Liver (tissue), 3 donors: ENCODE results near the gene RALGDS.

Source experiments
- GABPA ChIP-seq, 2 donors: IDR thresholded peaks in 1 of 2; conservative IDR thresholded peaks in 1 of 2; 2 replicates each; pipeline ENCODE4 v1.6.1; 2016; ENCODE audit warnings: antibody characterized with exemption in 2 of 2, mild to moderate bottlenecking in 1 of 2, moderate library complexity in 1 of 2
- JUND ChIP-seq, 2 donors: IDR thresholded peaks; 2 replicates each; pipeline ENCODE4 v1.6.1; 2016; ENCODE audit warnings: antibody characterized with exemption in 2 of 2
- RXRA ChIP-seq, 2 donors: IDR thresholded peaks; 2 replicates each; pipeline ENCODE4 v1.6.1; 2017 to 2018; ENCODE audit warnings: antibody characterized with exemption in 2 of 2, mild to moderate bottlenecking in 1 of 2
- SP1 ChIP-seq: IDR thresholded peaks from 2 replicates; pipeline ENCODE4 v1.6.1; 2018; ENCODE audit warnings: antibody characterized with exemption, mild to moderate bottlenecking
- TF ChIP-seq, protein P1 (sequence below): fragments of 150-350 bp; IDR thresholded peaks from 2 replicates; pipeline ENCODE4 v1.5.1; 2017; ENCODE audit warnings: improper control_type of control experiment, low read depth, low read length; ENCODE audit not compliant: missing input control
- TF ChIP-seq, protein P2 (sequence below): IDR thresholded peaks from 2 replicates; pipeline ENCODE4 v1.6.1; 2016; ENCODE audit warnings: antibody characterized with exemption, mild to moderate bottlenecking
- donor health status: healthy.
- donor health status: healthy.

DNA sequence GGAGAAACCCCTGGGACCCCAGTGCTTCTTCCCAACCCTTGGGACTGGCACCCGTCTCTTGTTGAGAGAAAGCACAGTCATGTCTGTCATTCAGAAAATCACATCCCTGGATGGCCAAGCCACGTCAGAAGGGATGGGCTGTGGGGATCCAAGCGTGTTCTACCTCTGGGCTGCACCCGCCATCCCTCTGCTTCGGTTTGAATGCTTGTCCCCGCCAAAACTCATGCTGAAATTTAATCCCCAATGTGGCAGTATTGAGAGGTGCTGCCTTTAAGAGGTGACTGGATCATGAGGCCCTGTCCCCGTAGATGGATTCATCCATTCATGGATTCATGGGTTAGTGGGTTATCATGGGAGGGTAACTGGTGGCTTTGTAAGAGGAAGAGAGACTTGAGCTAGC is 32.3 kb downstream of the RALGDS start:
- TF ChIP-seq, protein P1, sequence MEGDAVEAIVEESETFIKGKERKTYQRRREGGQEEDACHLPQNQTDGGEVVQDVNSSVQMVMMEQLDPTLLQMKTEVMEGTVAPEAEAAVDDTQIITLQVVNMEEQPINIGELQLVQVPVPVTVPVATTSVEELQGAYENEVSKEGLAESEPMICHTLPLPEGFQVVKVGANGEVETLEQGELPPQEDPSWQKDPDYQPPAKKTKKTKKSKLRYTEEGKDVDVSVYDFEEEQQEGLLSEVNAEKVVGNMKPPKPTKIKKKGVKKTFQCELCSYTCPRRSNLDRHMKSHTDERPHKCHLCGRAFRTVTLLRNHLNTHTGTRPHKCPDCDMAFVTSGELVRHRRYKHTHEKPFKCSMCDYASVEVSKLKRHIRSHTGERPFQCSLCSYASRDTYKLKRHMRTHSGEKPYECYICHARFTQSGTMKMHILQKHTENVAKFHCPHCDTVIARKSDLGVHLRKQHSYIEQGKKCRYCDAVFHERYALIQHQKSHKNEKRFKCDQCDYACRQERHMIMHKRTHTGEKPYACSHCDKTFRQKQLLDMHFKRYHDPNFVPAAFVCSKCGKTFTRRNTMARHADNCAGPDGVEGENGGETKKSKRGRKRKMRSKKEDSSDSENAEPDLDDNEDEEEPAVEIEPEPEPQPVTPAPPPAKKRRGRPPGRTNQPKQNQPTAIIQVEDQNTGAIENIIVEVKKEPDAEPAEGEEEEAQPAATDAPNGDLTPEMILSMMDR, result no peak
- TF ChIP-seq RXRA (IDR thresholded peaks at IDR 0.05) (no peak), SP1 (no peak), JUND (IDR thresholded peaks at IDR 0.05) (no peak), GABPA (IDR thresholded peaks at IDR 0.05 in 1 of 2, conservative IDR thresholded peaks at IDR 0.05 in 1 of 2) (no peak)
- TF ChIP-seq, protein P2, sequence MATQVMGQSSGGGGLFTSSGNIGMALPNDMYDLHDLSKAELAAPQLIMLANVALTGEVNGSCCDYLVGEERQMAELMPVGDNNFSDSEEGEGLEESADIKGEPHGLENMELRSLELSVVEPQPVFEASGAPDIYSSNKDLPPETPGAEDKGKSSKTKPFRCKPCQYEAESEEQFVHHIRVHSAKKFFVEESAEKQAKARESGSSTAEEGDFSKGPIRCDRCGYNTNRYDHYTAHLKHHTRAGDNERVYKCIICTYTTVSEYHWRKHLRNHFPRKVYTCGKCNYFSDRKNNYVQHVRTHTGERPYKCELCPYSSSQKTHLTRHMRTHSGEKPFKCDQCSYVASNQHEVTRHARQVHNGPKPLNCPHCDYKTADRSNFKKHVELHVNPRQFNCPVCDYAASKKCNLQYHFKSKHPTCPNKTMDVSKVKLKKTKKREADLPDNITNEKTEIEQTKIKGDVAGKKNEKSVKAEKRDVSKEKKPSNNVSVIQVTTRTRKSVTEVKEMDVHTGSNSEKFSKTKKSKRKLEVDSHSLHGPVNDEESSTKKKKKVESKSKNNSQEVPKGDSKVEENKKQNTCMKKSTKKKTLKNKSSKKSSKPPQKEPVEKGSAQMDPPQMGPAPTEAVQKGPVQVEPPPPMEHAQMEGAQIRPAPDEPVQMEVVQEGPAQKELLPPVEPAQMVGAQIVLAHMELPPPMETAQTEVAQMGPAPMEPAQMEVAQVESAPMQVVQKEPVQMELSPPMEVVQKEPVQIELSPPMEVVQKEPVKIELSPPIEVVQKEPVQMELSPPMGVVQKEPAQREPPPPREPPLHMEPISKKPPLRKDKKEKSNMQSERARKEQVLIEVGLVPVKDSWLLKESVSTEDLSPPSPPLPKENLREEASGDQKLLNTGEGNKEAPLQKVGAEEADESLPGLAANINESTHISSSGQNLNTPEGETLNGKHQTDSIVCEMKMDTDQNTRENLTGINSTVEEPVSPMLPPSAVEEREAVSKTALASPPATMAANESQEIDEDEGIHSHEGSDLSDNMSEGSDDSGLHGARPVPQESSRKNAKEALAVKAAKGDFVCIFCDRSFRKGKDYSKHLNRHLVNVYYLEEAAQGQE, result no peak
